Measurements from ENCODE around the gene SEZ6L.

SEZ6L gene

DNA sequence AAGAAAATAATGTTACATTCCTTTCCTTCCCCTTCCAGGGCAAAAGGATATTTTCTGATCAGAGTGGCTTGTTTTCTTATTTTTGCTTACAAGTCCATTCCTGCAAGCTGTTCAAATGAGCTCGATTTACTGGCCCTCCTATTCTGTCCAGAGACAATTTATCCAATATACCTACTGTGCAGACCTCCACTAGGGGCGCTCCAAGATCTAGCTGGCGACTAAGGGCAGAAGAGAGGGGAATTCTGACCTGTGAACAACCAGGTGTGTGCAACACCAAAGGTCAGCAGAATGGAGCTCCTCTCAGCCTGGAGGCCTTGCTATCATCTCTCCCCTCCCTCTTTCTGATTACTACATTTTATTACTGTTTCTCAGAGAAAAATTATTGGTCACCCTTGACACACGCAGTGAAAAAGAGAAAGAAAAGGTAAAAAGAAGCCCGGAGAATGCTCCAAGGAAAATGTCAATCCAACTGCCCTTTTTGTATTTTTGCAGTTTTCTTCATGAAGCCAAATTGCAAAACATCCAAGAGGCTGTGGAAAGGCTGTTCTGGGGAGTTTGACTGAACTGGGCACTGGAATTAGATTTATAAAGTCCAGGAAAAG lies 3.2 kb downstream of the SEZ6L start:
- Histone ChIP-seq H3K27ac (replicated peaks) (no peak overlapping the region), H3K27me3 (ENCODE audit: insufficient read depth, poor library complexity, severe bottlenecking) (peaks cover 14% of the 10 kb centered on the region), H3K4me3 (replicated peaks; ENCODE audit: insufficient read depth, low read length) (no peak overlapping the region)
- TF ChIP-seq SPI1 (IDR thresholded peaks at IDR 0.05; ENCODE audit: borderline replicate concordance, low read depth), result no peak
- no peak for TF ChIP-seq GABPA (IDR thresholded peaks at IDR 0.05; ENCODE audit: low read depth)
- peak; percentile 69 for TF ChIP-seq CTCF (IDR thresholded peaks at IDR 0.05; ENCODE audit: insufficient read depth, low read length)
- TF ChIP-seq POLR2AphosphoS5 (IDR thresholded peaks at IDR 0.05; ENCODE audit: low read depth), result no peak
- TF ChIP-seq REST (IDR thresholded peaks at IDR 0.05; ENCODE audit: insufficient replicate concordance, low read depth), result no peak
- DNase-seq (ENCODE audit: low read depth in 1 of 2, low spot score in 1 of 2), result peak in 1 of 2 experiments; percentile 18

DNA sequence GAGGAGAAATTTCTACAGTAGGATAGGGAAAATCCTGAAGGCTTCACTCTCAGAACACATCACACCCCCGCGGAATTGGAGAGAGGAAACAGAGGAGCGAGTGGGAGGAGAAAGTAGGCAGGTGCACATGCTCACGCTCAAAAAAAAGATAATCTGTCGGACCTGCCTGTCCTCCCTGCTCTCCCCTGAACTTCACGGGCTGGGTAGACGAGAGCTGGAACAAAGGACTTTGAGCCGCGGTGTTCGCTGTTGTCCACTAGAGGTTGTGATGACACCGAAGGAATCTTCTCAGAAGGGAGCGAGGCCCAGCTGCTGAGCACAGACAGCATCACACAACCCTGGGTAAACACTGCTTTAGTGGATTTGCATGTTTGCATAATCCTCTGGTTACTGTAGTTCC lies 5.0 kb downstream of the SEZ6L start:
- DNase-seq (ENCODE audit: low read depth in 1 of 2, low spot score in 1 of 2), result no peak
- peaks cover 14% of the 10 kb centered on the region for H3K27me3 ChIP-seq (ENCODE audit: insufficient read depth, poor library complexity, severe bottlenecking)
- TF ChIP-seq REST (IDR thresholded peaks at IDR 0.05; ENCODE audit: insufficient replicate concordance, low read depth), result no peak
- H3K27ac ChIP-seq (replicated peaks), result no peak overlapping the region
- H3K4me3 ChIP-seq (replicated peaks; ENCODE audit: insufficient read depth, low read length), result no peak overlapping the region

GRCh38 chr22:26182723-26183122 lies 13.5 kb downstream of the SEZ6L start:
- Histone ChIP-seq H3K27ac (replicated peaks) (no peak overlapping the region), H3K27me3 (ENCODE audit: insufficient read depth, poor library complexity, severe bottlenecking) (no peaks in the 10 kb centered on the region), H3K4me3 (replicated peaks; ENCODE audit: insufficient read depth, low read length) (no peak overlapping the region)
- TF ChIP-seq POLR2AphosphoS5 (IDR thresholded peaks at IDR 0.05; ENCODE audit: low read depth) (no peak), SPI1 (IDR thresholded peaks at IDR 0.05; ENCODE audit: borderline replicate concordance, low read depth) (no peak)
- no peak for DNase-seq (ENCODE audit: low read depth in 1 of 2, low spot score in 1 of 2)

DNA sequence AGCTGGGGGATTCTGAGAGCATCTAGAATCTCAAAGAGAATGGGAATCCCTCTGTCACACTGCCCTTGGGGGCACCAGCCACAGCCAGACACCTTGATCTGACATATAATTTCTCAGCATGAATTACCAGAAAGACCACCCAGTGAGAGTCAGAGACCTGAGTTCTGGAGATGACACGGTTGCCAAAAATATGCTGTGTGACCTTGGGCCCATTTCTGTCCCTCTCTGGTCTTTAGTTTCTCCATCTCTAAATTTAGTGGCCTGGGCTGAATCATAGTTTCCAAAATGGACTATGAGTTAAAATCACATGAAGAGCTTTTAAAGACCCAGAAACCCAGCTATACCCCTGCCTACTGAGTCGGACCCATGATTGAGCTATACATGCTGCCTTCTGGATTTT lies 15.9 kb downstream of the SEZ6L start:
- no peak for TF ChIP-seq REST (IDR thresholded peaks at IDR 0.05; ENCODE audit: insufficient replicate concordance, low read depth)
- TF ChIP-seq GABPA (IDR thresholded peaks at IDR 0.05; ENCODE audit: low read depth), result no peak
- TF ChIP-seq CTCF (IDR thresholded peaks at IDR 0.05; ENCODE audit: insufficient read depth, low read length), result no peak
- no peak for TF ChIP-seq SPI1 (IDR thresholded peaks at IDR 0.05; ENCODE audit: borderline replicate concordance, low read depth)
- no peak for TF ChIP-seq POLR2AphosphoS5 (IDR thresholded peaks at IDR 0.05; ENCODE audit: low read depth)
- H3K27ac ChIP-seq (replicated peaks), result no peak overlapping the region
- H3K27me3 ChIP-seq (ENCODE audit: insufficient read depth, poor library complexity, severe bottlenecking), result no peaks in the 10 kb centered on the region
- no peak for DNase-seq (ENCODE audit: low read depth in 1 of 2, low spot score in 1 of 2)
- H3K4me3 ChIP-seq (replicated peaks; ENCODE audit: insufficient read depth, low read length), result no peak overlapping the region
